ENCODE results near the gene CBX4. TPM values are rescaled to one million over a fixed set of nuclear protein-coding genes. Genes with fewer than 3 reads are reported as not detected.

CBX4 gene
- total and polyA plus RNA-seq, 7 experiments from 2014 or later: 4.0 to 134 (median 78.3) TPM

GRCh38 chr17:79811868-79812352, 27.3 kb downstream of the CBX4 start:
- Mint-ChIP-seq H3K4me3 (peak overlapping the region; percentile 34 to 72 (median 62)), H3K9me3 (peaks cover 0 to 2% (median 0%) of the 10 kb centered on the region in 11 donors), H3K36me3 (peaks cover 0 to 4% (median 0%) of the 10 kb centered on the region in 5 donors), H3K4me1 (peaks cover 18 to 41% (median 32%) of the 10 kb centered on the region in 7 donors), H3K27me3 (peaks cover 49 to 70% (median 54%) of the 10 kb centered on the region in 5 donors), H3K27ac (peak overlapping the region in 7 of 9 donors; percentile 12 to 79 (median 58))
- DNase-seq (no peak), ATAC-seq (no peak)
- Histone ChIP-seq H3K4me1 (ENCODE audit: control insufficient read depth in 2 of 2, insufficient read depth in 2 of 2, low read length in 2 of 2) (peaks cover 23 to 43% of the 10 kb centered on the region in 2 donors), H3K36me3 (ENCODE audit: control insufficient read depth in 2 of 3, insufficient read depth in 3 of 3, low read length in 3 of 3) (no peaks in the 10 kb centered on the region), H3K4me3 (ENCODE audit: low read length) (no peak overlapping the region), H3K9me3 (ENCODE audit: control insufficient read depth in 2 of 3, low read length in 3 of 3) (no peaks in the 10 kb centered on the region), H3K27me3 (ENCODE audit: control insufficient read depth in 2 of 2, insufficient read depth in 2 of 2, low read length in 2 of 2) (peaks cover 40 to 65% of the 10 kb centered on the region in 2 donors), H3K27ac (ENCODE audit: low read depth, low read length) (no peak overlapping the region)
- intact Hi-C loops (cut with micrococcal nuclease): loop anchor here (1.0 to 10.0 kb wide), 6 partner anchors 26 to 1700 kb away; partner anchors contain the start of genes ACTG1 (in 1 of the 2), BAHCC1 (in 1 of the 2) and CBX2 (in 1 of the 2)
- ChIA-PET POLR2A (interaction anchor here (0.9 to 6.4 kb wide), 12 partner anchors 8 to 35 kb away, joined by 3 to 51 read pairs (median 6); partner anchors contain the start of genes CBX4 and CBX8), CTCF (interaction anchor here (0.9 to 1.5 kb wide), 3 partner anchors 23 to 66 kb away, joined by 3 to 9 read pairs (median 4); partner anchors contain the start of gene CBX4)

GRCh38 chr17:79811011-79811867, 28.0 kb downstream of the CBX4 start:
- ATAC-seq: peak; percentile 38
- Mint-ChIP-seq H3K27me3 (peaks cover 50 to 70% (median 55%) of the 10 kb centered on the region in 5 donors), H3K4me3 (peak overlapping the region; percentile 46 to 75 (median 68)), H3K36me3 (peaks cover 0 to 4% (median 0%) of the 10 kb centered on the region in 5 donors), H3K27ac (peak overlapping the region in 5 of 9 donors; percentile 12 to 79 (median 48)), H3K9me3 (peaks cover 0 to 2% (median 0%) of the 10 kb centered on the region in 11 donors), H3K4me1 (peaks cover 18 to 39% (median 32%) of the 10 kb centered on the region in 7 donors)
- Histone ChIP-seq H3K4me3 (ENCODE audit: low read length) (no peak overlapping the region), H3K9me3 (ENCODE audit: control insufficient read depth in 2 of 3, low read length in 3 of 3) (no peaks in the 10 kb centered on the region), H3K4me1 (ENCODE audit: control insufficient read depth in 2 of 2, insufficient read depth in 2 of 2, low read length in 2 of 2) (peaks cover 23 to 43% of the 10 kb centered on the region in 2 donors), H3K27me3 (ENCODE audit: control insufficient read depth in 2 of 2, insufficient read depth in 2 of 2, low read length in 2 of 2) (peaks cover 38 to 65% of the 10 kb centered on the region in 2 donors), H3K27ac (ENCODE audit: low read depth, low read length) (no peak overlapping the region), H3K36me3 (ENCODE audit: control insufficient read depth in 2 of 3, insufficient read depth in 3 of 3, low read length in 3 of 3) (no peaks in the 10 kb centered on the region)
- intact Hi-C loops (cut with micrococcal nuclease): loop anchor here (1.0 to 10.0 kb wide), 6 partner anchors 27 to 1701 kb away; partner anchors contain the start of genes ACTG1 (in 1 of the 2), BAHCC1 (in 1 of the 2) and CBX2 (in 1 of the 2)
- ChIA-PET POLR2A (interaction anchor here (0.9 to 6.4 kb wide), 10 partner anchors 7 to 35 kb away, joined by 3 to 51 read pairs (median 7); partner anchors contain the start of genes CBX4 and CBX8), CTCF (interaction anchor here (0.7 to 1.5 kb wide), 3 partner anchors 14 to 180 kb away, joined by 3 to 9 read pairs (median 4); partner anchors contain the start of gene CBX8)
- DNase-seq: peak in 1 of 9 donors; percentile 39

- Mint-ChIP-seq H3K36me3 (peaks cover 0 to 4% (median 0%) of the 10 kb centered on the region in 5 donors), H3K27me3 (peaks cover 53 to 74% (median 59%) of the 10 kb centered on the region in 5 donors), H3K9me3 (peaks cover 0 to 6% (median 0%) of the 10 kb centered on the region in 11 donors), H3K4me3 (peak overlapping the region in 9 of 10 donors; percentile 39 to 75 (median 55)), H3K27ac (peak overlapping the region in 4 of 9 donors; percentile 9 to 78 (median 22)), H3K4me1 (peaks cover 18 to 40% (median 32%) of the 10 kb centered on the region in 7 donors)
- POLR2A ChIA-PET: interaction anchor here (0.6 to 6.4 kb wide), 7 partner anchors 9 to 160 kb away, joined by 3 to 51 read pairs (median 8); partner anchors contain the start of genes CBX4 and CBX8
- CTCF ChIA-PET: interaction anchor here (0.7 to 1.5 kb wide), 3 partner anchors 13 to 181 kb away, joined by 3 to 9 read pairs (median 4); partner anchors contain the start of gene CBX8
- peaks cover 40 to 73% of the 10 kb centered on the region in 2 donors for H3K27me3 ChIP-seq (ENCODE audit: control insufficient read depth in 2 of 2, insufficient read depth in 2 of 2, low read length in 2 of 2)
- H3K4me3 ChIP-seq (ENCODE audit: low read length): no peak overlapping the region
- H3K4me1 ChIP-seq (ENCODE audit: control insufficient read depth in 2 of 2, insufficient read depth in 2 of 2, low read length in 2 of 2): peaks cover 23 to 40% of the 10 kb centered on the region in 2 donors
- intact Hi-C loops (cut with micrococcal nuclease): loop anchor here (1.0 to 10.0 kb wide), 8 partner anchors 13 to 1702 kb away; partner anchors contain the start of genes CBX8 (in 2 of the 2), ACTG1 (in 1 of the 2), BAHCC1 (in 1 of the 2) and CBX2 (in 1 of the 2)
- H3K36me3 ChIP-seq (ENCODE audit: control insufficient read depth in 2 of 3, insufficient read depth in 3 of 3, low read length in 3 of 3): no peaks in the 10 kb centered on the region
- no peaks in the 10 kb centered on the region for H3K9me3 ChIP-seq (ENCODE audit: control insufficient read depth in 2 of 3, low read length in 3 of 3)
- peak; percentile 94 for ATAC-seq
- peak; percentile 56 to 84 (median 74) for DNase-seq
- H3K27ac ChIP-seq (ENCODE audit: low read depth, low read length): no peak overlapping the region
These were observed 28.9 kb downstream of the CBX4 start for GRCh38 chr17:79810130-79811010.

GRCh38 chr17:79809530-79810129, 29.6 kb downstream of the CBX4 start:
- H3K4me3 ChIP-seq (ENCODE audit: low read length): no peak overlapping the region
- ChIA-PET POLR2A (interaction anchor here (0.9 to 6.4 kb wide), 6 partner anchors 8 to 31 kb away, joined by 3 to 51 read pairs (median 4); partner anchors contain the start of genes CBX4 and CBX8), CTCF (no interaction called here)
- DNase-seq (no peak), ATAC-seq (no peak)
- no peak overlapping the region for H3K27ac Mint-ChIP-seq
- H3K9me3 Mint-ChIP-seq: peaks cover 0 to 9% (median 0%) of the 10 kb centered on the region in 11 donors
- no peaks in the 10 kb centered on the region for H3K36me3 ChIP-seq (ENCODE audit: control insufficient read depth in 2 of 3, insufficient read depth in 3 of 3, low read length in 3 of 3)
- H3K27ac ChIP-seq (ENCODE audit: low read depth, low read length): no peak overlapping the region
- H3K4me3 Mint-ChIP-seq: peak overlapping the region in 2 of 10 donors; percentile 42 to 45
- intact Hi-C loops (cut with micrococcal nuclease): loop anchor here (1.0 to 10.0 kb wide), 8 partner anchors 12 to 1703 kb away; partner anchors contain the start of genes CBX8 (in 2 of the 2), ACTG1 (in 1 of the 2), BAHCC1 (in 1 of the 2) and CBX2 (in 1 of the 2)
- H3K36me3 Mint-ChIP-seq: peaks cover 0 to 5% (median 0%) of the 10 kb centered on the region in 5 donors
- H3K27me3 ChIP-seq (ENCODE audit: control insufficient read depth in 2 of 2, insufficient read depth in 2 of 2, low read length in 2 of 2): peaks cover 39 to 74% of the 10 kb centered on the region in 2 donors
- peaks cover 21 to 47% (median 39%) of the 10 kb centered on the region in 7 donors for H3K4me1 Mint-ChIP-seq
- no peaks in the 10 kb centered on the region for H3K9me3 ChIP-seq (ENCODE audit: control insufficient read depth in 2 of 3, low read length in 3 of 3)
- H3K4me1 ChIP-seq (ENCODE audit: control insufficient read depth in 2 of 2, insufficient read depth in 2 of 2, low read length in 2 of 2): peaks cover 24 to 40% of the 10 kb centered on the region in 2 donors
- H3K27me3 Mint-ChIP-seq: peaks cover 60 to 82% (median 67%) of the 10 kb centered on the region in 5 donors
